22Rv1 (cell line): ENCODE measurements around the gene AFP.

ENCODE experiments used
- ZFX ChIP-seq: fragments of 450-650 bp; IDR thresholded peaks from 2 replicates; pipeline ENCODE4 v1.6.1; 2017; ENCODE audit warnings: antibody characterized with exemption, borderline replicate concordance
- TF ChIP-seq, protein P1 (sequence below): fragments of 450-650 bp; IDR thresholded peaks from 2 replicates; pipeline ENCODE4 v1.5.1; 2017; ENCODE audit warnings: mild to moderate bottlenecking

- TF ChIP-seq, protein P1, sequence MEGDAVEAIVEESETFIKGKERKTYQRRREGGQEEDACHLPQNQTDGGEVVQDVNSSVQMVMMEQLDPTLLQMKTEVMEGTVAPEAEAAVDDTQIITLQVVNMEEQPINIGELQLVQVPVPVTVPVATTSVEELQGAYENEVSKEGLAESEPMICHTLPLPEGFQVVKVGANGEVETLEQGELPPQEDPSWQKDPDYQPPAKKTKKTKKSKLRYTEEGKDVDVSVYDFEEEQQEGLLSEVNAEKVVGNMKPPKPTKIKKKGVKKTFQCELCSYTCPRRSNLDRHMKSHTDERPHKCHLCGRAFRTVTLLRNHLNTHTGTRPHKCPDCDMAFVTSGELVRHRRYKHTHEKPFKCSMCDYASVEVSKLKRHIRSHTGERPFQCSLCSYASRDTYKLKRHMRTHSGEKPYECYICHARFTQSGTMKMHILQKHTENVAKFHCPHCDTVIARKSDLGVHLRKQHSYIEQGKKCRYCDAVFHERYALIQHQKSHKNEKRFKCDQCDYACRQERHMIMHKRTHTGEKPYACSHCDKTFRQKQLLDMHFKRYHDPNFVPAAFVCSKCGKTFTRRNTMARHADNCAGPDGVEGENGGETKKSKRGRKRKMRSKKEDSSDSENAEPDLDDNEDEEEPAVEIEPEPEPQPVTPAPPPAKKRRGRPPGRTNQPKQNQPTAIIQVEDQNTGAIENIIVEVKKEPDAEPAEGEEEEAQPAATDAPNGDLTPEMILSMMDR = no peak
- TF ChIP-seq ZFX = no peak
Measured at GRCh38 chr4:73486497-73486896, 50.5 kb downstream of the AFP start.
